PC-3 (cell line): ENCODE data around the gene MYRFL.

Experiments used
- CTCF ChIP-seq: fragments of 300-600 bp; sonication (generic); conservative IDR thresholded peaks from 2 replicates; pipeline ENCODE4 v1.5.1; 2017; ENCODE audit warnings: antibody characterized with exemption, low read depth, mild to moderate bottlenecking, low read length
- EZH2 ChIP-seq: fragments of 300-600 bp; sonication (generic); IDR thresholded peaks from one replicate; pipeline ENCODE4 v1.6.1; 2017; ENCODE audit warnings: antibody characterized with exemption, mild to moderate bottlenecking, low read length; ENCODE audit not compliant: unreplicated experiment
- EZH2phosphoT487 ChIP-seq: fragments of 300-600 bp; sonication (generic); IDR thresholded peaks from 2 replicates; pipeline ENCODE4 v1.6.1; 2018; ENCODE audit warnings: mild to moderate bottlenecking, antibody characterized with exemption, low read length, borderline replicate concordance

DNA sequence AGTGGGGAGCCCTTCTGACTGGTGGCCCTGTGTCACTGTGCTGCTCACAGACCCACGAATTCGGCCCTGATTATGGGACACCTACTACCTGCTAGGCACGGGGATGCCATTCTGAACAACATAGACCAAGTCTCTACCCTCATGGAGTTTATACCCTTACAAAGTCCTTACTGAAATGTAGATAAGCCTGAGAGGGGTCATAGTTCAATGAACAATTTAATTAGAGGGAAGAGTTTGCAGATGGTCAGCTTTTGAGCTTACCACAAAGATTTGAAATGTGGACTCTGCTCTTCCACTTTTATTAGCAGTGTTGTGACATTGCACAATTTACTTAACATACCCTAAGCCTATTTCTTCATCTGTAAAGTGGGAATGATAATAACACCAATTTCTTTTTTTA lies 161.1 kb downstream of the MYRFL start:
- TF ChIP-seq EZH2 (no peak), EZH2phosphoT487 (no peak), CTCF (no peak)
